ENCODE results near the gene NLRP9. TPM values are rescaled to one million over a fixed set of nuclear protein-coding genes. Genes with fewer than 3 reads are reported as not detected.

Gene NLRP9
- total RNA-seq, 1 experiment from 2014 or later = not detected

GRCh38 chr19:55675661-55676354 lies 62.4 kb downstream of the NLRP9 start:
- DNase-seq (ENCODE audit: extremely low read depth, low read depth) = no peak

DNA sequence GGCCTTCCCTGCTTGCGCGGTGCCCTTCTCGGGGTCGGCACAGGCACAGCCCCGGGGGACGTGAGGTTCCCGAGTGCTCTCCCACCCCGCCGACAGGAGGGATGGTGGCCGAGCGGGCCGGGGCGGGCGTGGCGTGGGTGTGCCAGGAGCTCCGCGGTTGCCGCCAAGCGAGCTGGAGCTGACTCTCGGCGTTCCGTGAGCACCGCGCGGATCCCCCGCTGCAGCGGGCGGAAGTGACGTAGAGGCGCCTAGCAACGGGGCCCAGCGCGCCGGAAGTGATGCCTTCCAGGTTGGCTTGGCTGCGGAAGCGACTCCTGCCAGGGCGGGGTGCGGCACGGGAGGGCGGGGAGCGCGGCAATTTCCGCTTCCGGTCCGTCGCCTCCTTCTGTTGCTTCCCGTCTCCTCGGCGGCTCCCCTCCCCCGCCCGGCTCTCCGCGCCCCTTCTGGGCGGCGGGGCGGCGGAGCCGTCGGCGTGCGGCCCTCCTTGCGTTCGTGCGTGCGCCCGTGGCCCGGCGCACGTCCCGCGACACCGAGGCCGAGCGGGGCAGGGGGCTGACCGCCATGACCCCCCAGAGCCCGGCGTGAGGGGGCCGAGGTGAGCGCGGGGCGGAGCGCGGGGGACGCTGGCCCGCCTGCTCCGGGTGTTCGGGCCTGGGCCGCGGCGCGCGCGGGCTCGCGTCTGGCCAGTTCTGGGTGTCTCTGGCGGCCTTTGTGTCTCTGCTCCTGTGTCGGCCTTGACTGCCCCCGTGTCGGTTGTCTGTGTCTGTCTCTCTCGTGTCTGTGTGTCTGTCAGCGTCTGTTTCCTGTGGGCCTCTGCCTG lies 63.2 kb downstream of the NLRP9 start, which contains the start of gene EPN1:
TSS of gene EPN1 (plus strand) at position 386 of the 820 bp plus-strand sequence. CDS start 3,402 bp downstream, outside the sequence.
- DNase-seq (ENCODE audit: extremely low read depth, low read depth) = peak; percentile 93

DNA sequence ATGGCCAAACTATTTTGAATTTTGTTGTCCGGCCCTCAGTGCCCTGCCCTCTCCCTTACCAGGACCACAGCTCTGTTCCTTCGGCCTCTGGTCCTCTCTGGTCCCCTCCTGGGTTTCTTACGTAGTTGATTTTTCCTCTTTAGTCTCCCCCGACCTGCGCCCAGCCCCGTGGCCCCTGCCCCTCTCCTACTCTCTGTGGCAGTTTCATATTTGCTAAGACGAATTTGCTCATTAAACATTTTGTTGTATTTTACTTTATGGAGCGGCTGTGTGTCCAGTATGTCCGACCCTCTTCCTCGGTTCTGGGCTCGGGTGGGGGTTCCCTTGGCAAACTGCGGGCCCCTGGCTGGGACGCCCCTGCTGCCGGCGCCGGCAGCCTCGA lies 63.8 kb downstream of the NLRP9 start:
- DNase-seq (ENCODE audit: extremely low read depth, low read depth) = no peak

GRCh38 chr19:55673889-55674288 lies 64.3 kb downstream of the NLRP9 start:
- DNase-seq (ENCODE audit: extremely low read depth, low read depth) = no peak

DNA sequence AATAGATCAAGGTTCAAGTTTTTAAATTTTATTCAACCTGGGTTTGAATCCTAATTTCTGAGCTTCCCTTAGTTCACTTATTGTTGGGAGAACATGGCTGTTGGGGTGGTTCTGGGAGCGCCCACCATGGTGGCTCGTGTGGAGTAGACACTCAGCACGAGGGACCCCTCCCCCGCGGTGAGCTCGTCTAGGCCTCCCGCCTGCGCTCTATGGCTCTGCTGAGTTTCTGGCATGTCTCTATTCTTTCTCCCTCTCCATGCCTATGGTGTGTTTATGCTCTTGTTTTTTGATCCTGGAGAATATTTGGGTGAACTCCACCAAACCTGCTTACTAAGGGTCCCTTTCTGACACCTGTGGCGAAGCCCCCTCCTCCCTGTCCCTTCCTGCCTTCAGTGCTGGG lies 64.7 kb downstream of the NLRP9 start:
- DNase-seq (ENCODE audit: extremely low read depth, low read depth) = no peak

DNA sequence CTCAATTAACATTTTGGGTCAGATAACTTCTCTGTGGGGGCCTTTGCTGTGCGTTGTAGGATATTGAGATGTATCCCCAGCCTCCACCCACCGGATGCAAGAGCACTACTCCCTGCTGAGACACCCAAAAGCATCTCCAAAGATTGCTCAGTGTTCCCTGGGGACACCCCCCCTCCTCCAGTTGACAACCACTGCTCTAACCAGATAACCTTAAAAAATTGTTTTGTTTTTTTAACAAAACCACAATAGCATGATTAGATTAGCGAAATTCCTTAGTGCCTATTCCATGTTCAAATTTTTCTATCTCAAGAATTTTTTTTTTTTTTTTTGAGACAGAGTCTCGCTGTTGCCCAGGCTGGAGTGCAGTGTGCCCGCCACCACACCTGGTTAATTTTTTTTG lies 65.8 kb downstream of the NLRP9 start:
- DNase-seq (ENCODE audit: extremely low read depth, low read depth) = no peak

- DNase-seq (ENCODE audit: extremely low read depth, low read depth) = no peak
Measured at GRCh38 chr19:55671054-55671378, 67.2 kb downstream of the NLRP9 start.

DNA sequence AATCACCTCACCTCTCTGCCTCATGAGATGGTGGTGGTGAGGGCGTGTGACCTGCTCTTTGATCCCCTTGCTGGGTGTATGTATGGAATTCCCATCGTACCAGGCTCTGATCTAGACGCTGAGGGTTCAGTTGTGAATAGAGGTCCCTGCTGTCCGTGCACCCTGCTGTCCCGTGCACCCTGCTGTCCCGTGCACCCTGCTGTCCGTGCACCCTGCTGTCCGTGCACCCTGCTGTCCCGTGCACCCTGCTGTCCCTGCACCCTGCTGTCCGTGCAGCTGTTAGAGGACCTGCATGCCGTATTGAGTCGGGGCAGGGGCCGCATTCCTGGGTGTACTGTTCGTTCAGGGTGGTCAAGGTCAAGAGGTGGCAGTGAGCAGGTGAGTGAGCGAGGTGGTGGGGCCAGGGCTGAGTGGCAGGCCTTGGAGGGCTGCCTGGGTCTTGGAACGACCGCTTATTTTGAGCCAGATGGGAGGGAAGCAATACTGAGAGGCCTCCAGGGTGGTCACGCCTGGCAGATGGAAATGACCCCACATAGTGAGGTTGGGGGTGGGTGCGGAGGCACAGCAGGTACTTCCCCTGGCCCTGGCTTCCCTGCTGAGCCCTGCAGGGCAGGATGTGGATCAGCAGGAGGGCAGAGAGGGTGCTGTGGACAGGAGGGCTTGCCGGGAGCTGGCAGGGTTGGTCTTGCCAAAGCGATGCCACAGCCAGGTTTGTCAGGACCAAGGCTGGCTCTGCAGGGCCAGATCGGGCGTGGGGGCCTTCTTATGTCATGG lies 67.7 kb downstream of the NLRP9 start:
- no peak for DNase-seq (ENCODE audit: extremely low read depth, low read depth)

DNA sequence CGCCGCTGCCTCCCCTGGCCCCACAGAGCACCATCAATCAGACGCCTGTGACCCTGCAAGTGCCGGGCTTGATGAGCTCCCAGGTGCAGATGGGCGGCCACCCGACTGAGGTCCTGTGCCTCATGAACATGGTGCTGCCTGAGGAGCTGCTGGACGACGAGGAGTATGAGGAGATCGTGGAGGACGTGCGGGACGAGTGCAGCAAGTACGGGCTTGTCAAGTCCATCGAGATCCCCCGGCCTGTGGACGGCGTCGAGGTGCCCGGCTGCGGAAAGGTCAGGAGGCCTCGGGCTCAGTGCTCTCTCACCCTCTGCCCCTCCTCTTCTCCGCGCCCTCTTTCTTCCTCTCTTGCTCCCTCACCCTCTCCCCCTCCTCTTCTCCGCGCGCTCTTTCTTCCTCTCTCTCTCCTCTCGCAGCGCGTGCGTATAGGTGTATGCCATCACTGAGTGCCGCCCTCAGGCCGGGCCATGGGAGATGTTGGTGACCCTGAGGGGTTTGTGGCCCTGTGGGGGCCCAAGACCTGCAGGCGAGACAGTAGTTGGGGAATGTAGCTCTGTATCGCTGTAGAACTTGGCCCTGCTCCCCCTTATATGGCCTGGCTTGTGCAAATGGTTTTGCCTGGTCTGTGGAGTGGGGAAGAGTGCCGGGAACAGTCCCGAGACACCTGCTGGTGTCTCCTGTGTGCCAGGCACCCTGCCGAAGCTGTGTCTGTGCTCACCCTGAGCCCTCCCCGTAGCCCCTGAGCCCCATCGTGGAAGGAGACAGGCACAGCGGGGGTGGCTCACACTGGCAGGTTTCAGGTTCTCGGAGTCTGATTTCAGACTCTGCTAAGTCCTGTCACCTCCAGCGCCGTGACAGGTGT lies 68.6 kb downstream of the NLRP9 start:
- DNase-seq (ENCODE audit: extremely low read depth, low read depth) = no peak

GRCh38 chr19:55668603-55669348 lies 69.4 kb downstream of the NLRP9 start:
- no peak for DNase-seq (ENCODE audit: extremely low read depth, low read depth)

GRCh38 chr19:55667958-55668357 lies 70.2 kb downstream of the NLRP9 start:
- DNase-seq (ENCODE audit: extremely low read depth, low read depth) = no peak

- DNase-seq (ENCODE audit: extremely low read depth, low read depth) = no peak
Measured at GRCh38 chr19:55667511-55667910, 70.7 kb downstream of the NLRP9 start.

GRCh38 chr19:55667006-55667381 lies 71.2 kb downstream of the NLRP9 start:
- DNase-seq (ENCODE audit: extremely low read depth, low read depth) = no peak

GRCh38 chr19:55666343-55667005 lies 71.7 kb downstream of the NLRP9 start:
- DNase-seq (ENCODE audit: extremely low read depth, low read depth) = no peak

GRCh38 chr19:55663846-55664536 lies 74.2 kb downstream of the NLRP9 start:
- no peak for DNase-seq (ENCODE audit: extremely low read depth, low read depth)

GRCh38 chr19:55661826-55662225 lies 76.4 kb downstream of the NLRP9 start:
- no peak for DNase-seq (ENCODE audit: extremely low read depth, low read depth)

- DNase-seq (ENCODE audit: extremely low read depth, low read depth) = no peak
Measured at GRCh38 chr19:55660991-55661390, 77.2 kb downstream of the NLRP9 start.

DNA sequence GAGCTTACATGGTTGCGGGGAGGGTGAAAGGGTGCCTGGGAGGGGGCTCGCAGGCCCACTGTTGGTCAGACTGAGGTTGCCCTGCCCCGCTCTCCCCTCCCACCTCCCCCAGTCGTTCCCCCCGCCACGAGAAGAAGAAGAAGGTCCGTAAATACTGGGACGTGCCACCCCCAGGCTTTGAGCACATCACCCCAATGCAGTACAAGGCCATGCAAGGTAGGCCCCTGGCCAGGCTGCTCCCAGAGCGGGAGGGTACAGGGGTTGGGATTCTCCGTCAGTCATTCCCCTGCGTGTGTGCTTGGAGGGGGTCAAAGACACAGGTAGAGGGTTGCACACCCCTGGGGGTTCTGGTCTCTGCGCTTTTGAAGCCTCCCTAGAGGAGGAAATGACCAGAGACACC lies 77.8 kb downstream of the NLRP9 start:
- DNase-seq (ENCODE audit: extremely low read depth, low read depth) = no peak

DNA sequence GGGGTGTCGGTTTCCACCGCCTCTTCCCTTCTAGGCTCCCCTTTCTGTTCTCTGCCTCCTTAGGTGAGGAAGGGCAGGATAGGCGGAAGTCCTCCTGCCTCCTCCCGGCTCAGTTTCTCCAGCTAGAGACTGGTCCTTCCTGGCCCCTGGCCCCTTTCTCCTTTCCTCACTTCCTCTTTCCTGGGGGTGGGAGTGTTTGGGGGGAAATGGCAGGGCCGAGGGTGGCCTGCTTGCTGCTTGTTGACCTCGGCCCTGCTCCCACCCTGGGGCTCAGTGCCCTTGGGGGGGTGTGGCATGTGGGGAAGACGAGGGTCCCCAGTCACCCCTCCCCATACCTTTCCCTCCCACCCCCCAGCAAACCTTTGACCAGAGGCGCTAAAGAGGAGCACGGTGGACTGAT lies 78.4 kb downstream of the NLRP9 start:
- no peak for DNase-seq (ENCODE audit: extremely low read depth, low read depth)

Data from NCI-H460 (cell line).